HG03571 (cell line): Measurements from ENCODE around the gene RHCE.
"Not testable (repeated sequence)": the region's sequence is repeated elsewhere in the genome, so short reads cannot be mapped to it uniquely, and the experiment has no call there.

Experiments
- ATAC-seq: cut with Tn5 transposase; IDR thresholded peaks from one replicate; pipeline ENCODE4 v1.9.1; 2021; ENCODE audit not compliant: unreplicated experiment

RHCE gene

DNA sequence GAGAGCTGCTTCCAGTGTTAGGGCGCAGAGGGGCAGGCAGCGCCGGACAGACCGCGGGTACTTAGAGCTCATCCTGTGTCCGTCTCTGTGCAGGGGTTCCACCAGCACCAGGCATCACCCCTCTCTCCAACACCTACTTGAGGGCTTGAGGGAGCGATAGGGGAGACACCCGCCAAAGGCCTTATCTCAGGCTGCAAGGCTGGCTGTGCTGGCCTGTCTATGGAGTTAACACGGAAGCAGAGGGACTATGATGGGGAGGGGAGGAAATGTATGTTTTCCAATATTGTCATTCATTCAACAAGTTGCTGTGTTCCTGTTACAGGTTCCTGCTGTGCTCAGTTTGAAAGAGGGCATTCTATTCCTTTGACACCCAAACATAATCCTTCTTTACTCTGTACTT lies at the start of gene RHCE:
Gene RHCE, minus strand, starts transcription at position 111 of the 400 bp plus-strand sequence. Its CDS starts 39 bp downstream, at position 72.
- ATAC-seq = not testable (repeated sequence)

DNA sequence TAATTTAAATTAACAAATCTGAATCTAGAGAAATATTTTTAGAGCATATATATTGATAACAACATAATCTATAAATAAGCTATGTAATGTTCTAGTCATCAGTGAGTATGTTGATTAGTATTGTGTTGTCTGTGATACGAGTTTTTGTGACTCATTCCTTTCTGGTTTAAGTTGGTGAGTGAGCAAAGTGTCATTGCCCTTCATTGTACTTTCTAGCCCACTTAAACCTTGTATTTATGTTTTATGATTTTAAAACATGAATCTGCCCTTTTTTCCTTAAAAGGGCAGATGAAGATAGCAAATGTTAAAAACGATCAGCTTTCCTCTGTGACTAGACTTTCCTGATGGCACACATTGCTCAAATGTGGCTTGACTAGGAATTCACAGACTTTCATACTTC lies 48.6 kb upstream of the RHCE start:
- no peak for ATAC-seq

DNA sequence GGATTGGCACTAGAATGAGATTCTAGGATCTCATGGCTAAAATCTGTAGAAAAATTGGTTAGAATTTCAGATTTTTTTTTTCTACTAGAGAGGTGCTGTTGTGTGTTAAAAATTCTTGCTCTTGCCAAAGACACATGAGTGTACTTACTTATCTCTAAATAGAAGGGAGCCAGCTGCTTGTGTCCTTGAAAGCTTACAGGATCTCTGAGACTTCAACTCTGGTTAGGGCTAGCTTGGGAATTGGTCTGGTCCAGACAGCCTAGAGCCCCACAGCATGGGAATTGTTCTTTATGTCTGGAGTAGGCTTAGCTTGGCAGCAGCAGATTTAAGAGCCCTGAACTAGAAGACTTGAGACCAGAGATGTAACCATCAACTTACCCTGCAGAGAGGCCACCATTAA lies 47.4 kb upstream of the RHCE start:
- no peak for ATAC-seq

DNA sequence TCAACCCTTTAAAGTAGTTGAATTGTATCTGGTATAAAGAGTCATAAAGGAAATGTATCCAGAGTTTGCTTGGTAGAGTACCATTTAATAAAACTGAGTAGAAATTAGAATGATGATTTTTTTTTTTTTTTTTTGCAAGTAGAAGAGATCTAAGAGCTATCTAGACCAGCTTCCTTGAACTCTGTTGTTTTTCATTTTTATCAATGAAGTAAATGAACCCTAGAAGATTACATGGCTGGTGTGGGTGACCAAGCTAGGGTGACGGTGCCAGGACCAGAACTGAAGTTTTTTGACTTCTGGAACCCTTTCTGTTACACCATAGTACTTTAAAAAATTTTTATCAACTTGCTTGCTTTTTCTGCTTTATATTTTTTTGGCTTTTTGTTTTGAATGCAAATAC lies 47.0 kb upstream of the RHCE start:
- ATAC-seq = no peak

DNA sequence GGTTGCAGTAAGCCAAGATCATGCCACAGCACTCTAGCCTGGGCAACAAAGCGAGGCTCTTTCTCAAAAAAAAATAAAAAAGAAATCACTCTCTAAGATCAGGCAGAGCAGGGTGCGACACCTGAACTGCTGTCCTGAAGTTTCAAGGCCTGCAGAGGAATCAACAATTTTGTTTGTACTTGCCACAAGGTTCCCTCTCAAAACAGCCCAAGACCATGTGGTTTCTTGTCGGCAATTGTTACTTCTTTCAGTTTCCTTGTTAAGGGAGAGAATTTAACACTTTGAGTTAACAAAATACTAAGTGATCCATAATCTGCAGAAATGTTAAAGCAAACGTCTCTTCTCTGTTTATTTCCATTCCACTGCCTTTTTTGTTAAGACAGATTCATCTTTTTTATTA lies 46.6 kb upstream of the RHCE start:
- ATAC-seq = no peak

DNA sequence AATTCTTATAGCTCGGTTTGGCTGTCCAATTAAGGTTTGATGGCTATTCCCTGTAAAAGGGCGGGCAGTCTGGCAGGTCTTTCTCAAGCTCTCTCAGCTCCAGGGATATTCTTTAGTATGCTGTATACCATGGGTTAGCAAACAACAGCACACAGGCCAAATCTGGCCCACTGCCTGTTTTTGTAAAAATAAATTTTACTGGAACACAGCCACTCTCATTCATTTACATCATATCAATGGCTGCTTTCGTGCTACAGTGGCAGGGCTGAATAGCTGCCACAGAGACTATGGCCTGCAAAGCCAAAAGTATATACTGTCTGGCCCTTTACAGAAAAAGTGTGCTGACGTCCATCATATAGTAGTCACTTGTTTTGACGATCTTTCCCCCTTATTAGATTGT lies 42.1 kb upstream of the RHCE start:
- ATAC-seq = no peak

DNA sequence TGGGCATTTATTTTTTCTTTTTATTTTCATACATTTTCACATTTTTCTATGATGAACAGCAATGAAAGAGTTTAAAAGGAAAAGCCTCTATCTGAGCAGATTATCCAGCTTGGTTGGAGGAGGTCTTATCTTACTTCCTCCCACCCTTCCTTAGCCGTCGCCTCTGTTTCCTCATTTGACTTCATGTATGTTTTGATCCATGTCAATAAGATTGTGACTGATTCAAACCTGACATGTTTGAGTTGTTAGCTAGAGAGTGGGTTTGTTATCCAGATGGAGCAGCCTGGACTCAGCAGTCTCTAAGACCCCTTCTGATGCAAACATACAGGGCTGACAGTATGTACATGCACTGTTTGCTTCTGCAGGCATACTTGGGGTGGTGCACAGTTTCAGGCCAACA lies 41.2 kb upstream of the RHCE start:
- ATAC-seq = no peak

DNA sequence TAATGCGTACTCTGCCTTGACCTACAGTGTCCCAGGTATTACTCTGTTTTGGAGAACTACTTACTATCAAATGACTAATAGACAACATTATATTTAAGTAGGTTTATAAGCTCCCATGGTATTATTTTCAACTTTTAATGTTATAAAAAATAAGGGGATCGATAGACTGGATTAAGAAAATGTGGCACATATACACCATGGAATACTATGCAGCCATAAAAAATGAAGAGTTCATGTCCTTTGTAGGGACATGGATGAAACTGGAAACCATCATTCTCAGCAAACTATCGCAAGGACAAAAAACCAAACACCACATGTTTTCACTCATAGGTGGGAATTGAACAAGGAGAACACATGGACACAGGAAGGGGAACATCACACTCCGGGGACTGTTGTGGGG lies 40.2 kb upstream of the RHCE start:
- ATAC-seq = not testable (repeated sequence)

DNA sequence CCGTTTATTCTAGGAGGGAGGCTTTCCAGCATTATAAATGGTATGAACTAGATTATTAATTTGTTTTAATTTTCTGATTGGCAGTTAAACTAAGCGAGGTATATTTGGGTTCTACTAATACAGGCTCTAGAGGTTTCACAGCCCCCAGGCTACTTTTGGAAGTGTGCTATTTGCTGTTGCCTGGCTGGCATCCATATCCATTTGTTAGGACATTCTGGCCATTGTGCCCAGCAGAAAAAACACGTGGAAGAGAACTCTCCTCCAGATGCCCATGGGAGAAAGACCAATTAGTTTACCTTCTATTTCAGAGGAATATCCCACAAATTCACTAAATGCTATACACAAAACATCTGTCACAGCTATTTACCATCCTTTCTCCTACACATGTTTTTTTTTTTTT lies 39.4 kb upstream of the RHCE start:
- ATAC-seq = no peak

DNA sequence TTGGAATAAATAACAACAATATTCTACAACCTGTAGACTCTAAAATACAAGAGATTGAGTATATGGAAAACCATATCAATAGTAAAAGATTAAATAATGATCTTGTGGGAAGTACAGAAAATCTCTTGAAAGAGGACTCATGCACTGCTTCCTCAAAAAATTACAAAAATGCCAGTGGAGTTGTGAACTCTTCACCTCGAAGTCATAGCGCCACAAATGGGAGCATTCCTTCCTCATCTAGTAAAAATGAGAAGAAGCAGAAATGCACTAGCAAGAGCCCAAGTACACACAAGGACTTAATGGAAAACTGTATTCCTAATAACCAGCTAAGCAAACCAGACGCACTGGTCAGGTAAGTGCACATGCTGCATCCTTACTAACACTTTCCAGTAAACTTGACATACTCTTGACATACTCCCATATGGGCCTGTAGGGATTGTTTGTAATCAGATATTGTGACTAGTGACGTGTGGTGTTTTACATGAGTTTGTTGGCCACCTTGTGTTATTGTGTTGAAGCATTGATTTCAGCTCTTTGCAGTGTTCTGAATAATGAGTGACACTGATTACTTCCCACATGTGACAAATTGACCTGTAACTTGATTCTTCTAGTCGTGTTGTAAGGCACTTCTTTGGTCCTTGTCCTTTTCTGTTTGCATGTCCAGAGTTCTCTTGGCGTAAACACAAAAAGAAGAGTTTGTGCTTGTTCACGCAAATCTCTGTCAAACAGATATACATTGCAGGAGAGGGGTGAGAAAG lies 38.1 kb upstream of the RHCE start:
- no peak for ATAC-seq

DNA sequence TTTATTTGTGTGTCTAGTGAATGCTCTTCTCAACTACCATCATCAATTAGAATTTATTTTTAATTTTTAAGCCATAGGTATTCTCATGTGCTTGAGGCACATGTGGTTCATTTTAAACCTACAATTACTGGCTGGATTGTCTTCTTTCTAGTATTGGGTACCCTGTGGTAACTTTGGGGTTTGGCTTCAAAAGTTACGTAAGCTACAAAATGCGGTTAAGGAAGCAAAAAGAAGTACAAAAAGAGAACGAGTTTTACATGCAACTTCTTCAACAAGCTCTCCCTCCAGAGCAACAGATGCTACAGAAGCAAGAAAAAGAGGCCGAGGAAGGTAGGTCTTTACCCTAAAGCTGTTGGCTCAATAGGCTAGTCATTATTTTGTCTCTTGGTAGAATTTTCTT lies 35.9 kb upstream of the RHCE start:
- ATAC-seq = no peak

DNA sequence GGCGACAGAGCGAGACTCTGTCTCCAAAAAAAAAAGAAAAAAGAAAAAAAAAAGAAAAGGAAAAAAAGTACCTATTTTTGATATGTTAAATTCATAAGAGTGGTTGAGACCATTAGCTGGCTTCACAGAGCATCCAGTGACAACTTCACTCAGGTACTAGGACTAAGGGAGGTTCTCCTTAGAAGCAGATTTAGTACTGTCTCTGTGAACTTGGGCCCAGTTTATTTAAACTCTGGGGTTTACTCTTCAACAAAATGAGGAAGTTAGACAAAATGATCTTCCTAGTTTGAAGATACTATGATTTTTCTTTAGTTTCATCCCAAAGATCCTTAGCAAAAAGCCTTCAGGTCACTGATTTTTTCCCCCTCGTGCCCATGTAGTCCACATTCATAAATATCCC lies 31.3 kb upstream of the RHCE start:
- no peak for ATAC-seq

DNA sequence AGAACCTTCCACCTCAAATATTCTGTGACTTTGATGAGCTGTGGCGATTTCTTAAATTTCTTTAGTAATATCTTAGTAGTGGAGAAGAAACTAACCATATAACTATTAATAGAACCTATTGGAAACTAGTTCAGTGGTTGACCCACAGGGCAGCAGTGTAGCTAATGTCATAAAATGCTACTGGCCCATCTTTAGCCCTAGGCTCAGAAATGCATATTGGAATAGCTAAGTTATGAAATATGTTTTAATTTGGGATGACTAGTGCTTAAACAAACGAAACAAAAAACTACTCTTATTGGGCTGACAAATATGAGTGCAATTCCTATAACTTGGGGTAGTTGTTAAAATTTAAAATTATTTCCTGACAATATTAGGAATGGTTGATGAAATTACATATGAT lies 30.3 kb upstream of the RHCE start:
- ATAC-seq = no peak

DNA sequence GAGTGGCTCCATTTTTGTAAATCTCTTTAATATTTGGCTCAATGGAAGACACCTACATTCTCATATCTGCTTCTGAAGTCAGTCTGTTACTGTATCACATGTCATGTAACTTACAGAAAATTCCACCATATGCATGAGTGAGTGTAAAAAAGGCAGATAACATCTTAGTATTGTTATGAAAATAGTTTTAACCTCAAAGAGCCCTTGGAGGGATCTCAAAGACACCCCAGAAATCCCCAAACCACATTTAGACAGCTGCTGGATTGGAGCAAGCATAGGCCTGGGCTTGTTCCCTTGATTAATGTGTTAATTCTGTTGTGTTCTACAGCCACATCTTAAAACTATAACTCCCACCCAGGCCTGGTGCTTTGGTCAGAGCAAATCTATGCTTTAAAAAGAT lies 26.9 kb upstream of the RHCE start:
- no peak for ATAC-seq

DNA sequence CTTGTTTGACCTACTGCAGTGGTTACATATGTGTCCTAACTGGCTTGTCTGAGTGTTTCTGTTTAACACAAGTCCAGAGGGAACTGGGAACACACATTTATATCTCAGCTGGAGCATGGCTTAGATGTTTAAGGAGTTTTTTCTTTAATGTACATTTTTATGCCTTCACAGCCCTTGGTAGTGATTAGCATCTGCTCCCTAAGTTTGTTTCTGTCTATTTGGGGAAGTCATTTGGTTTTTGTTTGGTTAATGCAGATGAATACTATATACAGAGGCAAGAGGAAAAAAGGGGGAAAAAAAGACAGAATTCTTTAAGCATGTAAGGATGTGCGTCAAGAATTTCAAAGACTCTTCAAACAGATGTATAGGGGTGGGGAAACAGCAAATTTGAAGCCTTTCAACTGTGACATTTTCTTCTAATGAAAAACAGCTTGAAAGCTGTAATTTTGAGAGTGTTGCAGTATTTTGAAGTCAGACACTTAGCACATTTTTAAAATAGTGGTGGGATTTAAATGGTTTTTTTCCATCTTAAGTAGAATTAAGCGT lies 25.4 kb upstream of the RHCE start:
- no peak for ATAC-seq

DNA sequence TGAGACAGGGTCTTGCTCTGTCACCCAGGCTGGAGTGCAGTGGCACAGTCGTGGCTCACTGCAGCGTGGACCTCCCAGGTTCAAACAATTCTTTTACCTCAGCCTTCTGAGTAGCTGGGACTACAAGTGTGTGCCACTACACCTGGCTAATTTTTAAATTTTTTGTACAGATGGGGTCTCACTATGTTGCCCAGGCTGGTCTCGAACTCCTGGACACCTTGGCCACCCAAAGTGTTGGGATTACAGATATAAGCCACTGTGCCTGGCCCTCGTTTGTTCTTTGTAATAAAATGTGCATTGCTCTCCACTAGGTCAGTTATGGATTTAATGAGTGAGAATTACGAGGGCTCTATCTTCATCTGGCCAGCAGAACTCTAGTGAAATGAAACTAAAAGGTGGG lies 24.0 kb upstream of the RHCE start:
- not testable (repeated sequence) for ATAC-seq

DNA sequence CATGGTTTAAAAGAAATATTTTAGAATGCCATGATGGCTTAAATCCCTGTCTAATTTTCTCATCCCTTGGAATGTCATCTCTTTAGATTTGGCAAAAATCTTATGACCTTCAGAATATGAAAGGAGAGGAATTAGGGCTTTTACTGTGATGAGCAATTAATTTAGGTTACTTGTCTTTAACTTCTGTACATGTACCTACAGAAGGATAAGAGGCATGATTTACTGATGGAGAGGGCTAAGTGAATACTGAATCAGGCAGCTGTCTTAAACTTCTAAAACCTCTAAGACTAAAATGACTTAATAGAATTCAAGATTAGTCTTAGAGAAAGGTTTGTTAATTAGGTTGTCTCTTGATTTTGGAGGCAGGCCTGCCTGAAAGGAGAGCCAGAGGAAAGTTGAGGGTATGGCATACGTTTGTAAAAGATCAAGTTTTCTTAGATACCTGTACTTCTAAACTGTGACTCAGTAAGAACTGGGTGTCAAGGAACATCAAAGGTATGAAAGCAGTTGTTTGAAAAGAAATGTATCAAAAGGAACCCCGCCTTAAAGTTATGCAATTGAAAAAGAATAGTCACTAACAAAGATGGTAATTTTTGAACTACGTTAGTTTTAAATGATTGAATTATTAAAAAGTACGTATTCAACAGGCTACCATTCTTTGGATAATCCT lies 22.5 kb upstream of the RHCE start:
- ATAC-seq = no peak

DNA sequence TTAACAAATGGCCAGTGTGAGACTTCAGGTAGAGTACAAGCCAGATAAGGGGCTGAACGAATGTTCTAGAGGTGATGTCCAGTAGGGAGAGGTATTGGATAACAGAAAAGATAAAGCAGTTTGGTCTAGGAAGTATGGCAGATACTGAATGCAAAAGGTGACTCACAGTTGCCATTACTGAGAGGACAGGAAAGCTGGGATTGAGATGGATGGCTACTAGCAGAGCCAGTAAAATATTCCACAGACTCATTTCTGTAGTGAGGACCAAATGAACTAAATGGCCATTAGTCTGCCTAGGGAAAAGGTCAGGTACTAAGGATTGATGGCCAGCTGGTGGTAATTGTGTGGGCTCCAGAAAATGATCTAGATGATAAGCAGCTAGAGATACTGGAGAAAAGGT lies 21.6 kb upstream of the RHCE start:
- no peak for ATAC-seq

DNA sequence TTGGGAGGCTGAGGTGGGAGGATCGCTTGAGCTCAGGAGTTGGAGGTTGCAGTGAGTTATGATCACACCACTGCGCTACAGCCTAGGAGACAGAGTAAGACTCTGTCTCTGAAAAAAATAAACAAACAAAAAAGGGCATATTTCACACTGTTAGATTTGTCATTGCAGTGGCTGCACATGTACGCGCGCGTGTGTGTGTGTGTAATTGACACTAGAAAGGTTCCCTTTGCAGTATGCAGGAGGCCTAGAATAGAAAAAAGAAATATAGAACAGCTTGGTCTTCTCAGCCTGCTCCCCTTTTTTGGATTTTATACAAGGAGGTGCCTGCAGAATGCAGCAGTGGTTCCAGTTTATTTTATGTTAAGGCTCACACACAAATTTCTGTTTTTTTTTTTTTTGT lies 18.7 kb upstream of the RHCE start:
- no peak for ATAC-seq

DNA sequence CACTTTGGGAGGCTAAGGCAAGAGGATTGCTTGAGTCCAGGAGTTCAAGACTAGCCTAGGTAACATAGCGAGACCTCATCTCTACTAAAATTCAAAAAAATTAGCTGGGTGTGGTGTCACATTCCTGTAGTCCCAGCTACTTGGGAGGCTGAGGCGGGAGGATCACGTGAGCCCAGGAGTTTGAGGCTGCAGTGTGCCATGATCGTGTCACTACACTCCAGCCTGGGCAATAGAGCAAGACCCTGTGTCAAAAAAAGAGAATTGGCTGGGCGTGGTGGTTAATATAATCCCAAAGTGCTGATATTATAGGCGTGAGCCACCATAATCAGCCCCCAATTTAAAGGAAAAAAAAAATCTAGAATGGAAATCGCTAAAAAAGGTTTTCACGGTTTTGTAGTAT lies 17.0 kb upstream of the RHCE start:
- ATAC-seq = no peak

DNA sequence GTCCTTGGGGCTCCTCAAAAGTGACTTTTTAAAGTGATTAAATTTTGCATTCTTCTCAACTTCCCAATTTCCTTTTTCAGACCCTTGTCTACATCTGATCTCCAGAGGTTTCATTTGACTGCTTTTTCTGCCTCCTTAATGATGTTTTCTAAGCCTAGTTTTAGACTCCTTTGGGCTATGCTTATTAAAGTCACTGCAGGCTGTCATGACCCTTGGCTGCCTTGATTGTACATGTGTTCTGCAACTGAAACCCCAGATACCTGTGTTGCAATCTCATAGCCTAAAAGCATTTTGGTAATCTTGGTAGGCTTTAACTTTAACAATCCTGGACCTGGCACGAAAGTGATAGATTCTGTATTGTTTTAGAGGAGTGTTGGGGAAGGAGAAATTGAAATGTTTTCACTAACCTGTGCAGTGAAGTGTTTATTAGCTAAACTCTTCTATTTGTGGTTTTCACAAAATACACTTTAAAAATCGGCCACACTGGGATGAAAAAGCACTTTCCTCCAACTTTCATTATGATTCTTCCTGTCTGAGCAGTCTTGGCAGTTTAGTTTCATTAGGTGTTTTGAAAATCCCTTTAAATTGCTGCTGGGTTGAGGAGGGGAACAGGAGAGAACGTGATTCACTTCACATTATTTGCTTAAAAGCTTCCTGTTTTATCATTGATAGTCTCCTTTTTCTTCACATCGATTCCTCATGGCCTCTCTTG lies 14.9 kb upstream of the RHCE start:
- ATAC-seq = no peak
